ENCODE results near the gene OSBPL3. TPM values are rescaled to one million over a fixed set of nuclear protein-coding genes. Genes with fewer than 3 reads are reported as not detected.

Gene OSBPL3
- polyA plus RNA-seq, 1 donor (not counting 4 experiments of a cell fraction or from before 2014, with no cell fraction given): 34.0 TPM

DNA sequence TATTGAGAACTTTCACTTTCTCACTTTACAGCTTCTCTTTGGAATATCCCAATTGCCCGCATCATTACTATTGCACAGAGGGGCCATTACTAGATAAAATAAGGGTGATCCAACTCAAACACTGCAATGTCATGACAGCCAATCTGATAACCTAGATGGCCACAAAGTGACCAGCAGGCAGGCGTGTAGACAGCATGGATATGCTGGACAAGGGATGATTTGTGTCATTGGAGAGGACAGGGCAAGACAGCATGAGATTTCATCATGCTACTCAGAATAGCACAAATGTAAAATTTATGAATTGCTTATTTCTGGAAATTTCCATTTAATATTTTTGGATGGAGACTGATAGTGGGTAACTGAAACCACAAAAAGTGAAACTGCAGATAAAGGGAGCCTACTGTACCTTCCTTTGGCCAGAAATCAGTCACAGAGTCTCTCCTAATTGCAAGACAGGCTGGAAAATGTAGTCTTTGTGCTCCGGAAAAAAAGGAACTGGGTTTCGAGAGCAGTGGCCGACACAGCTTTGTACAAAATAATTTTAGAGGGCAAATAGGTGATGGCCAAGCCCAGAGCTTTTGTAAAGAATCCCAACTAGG is 216.6 kb downstream of the OSBPL3 start:
- no peaks in the 10 kb centered on the region for H3K27me3 ChIP-seq (ENCODE audit: control insufficient read depth, extremely low read depth, insufficient read depth, low read length)
- no peak overlapping the region for H3K4me2 ChIP-seq (ENCODE audit: control insufficient read depth, extremely low read depth, insufficient read depth, low read depth, low read length)
- DNase-seq (ENCODE audit: low read depth, low spot score) (no peak), FAIRE-seq (no peak)
- H3K36me3 ChIP-seq (ENCODE audit: control insufficient read depth in 2 of 2, extremely low read depth in 1 of 2, insufficient read depth in 2 of 2, low read length in 2 of 2): no peaks in the 10 kb centered on the region
- no peaks in the 10 kb centered on the region for H3K9me1 ChIP-seq (ENCODE audit: control insufficient read depth, extremely low read depth, insufficient read depth, low read length)
- H3K9me3 ChIP-seq (ENCODE audit: control insufficient read depth, low read depth, low read length): no peaks in the 10 kb centered on the region
- no peak overlapping the region for H2AFZ ChIP-seq (ENCODE audit: control insufficient read depth, low read length)
- no peak overlapping the region for H3K9ac ChIP-seq (ENCODE audit: control insufficient read depth, extremely low read depth, insufficient read depth, low read length)
- no peaks in the 10 kb centered on the region for H4K20me1 ChIP-seq (ENCODE audit: control insufficient read depth, extremely low read depth, insufficient read depth, low read length)
- dilution Hi-C loops (cut with MboI; ENCODE audit: extremely low pct_ligation_motif_present, low sequenced_read_pairs): no loop called here
- no peak overlapping the region for H3K4me3 ChIP-seq (ENCODE audit: control insufficient read depth in 2 of 3, extremely low read depth in 1 of 3, insufficient read depth in 2 of 3, low read depth in 1 of 3, low read length in 3 of 3)
- no peaks in the 10 kb centered on the region for H3K4me1 ChIP-seq (ENCODE audit: control insufficient read depth, extremely low read depth, insufficient read depth, low read length)
- no peak overlapping the region for H3K27ac ChIP-seq (ENCODE audit: control insufficient read depth, insufficient read depth, low read length)
- H3K79me2 ChIP-seq (ENCODE audit: control insufficient read depth, insufficient read depth, low read length): no peaks in the 10 kb centered on the region
- no peak for TF ChIP-seq EZH2 (IDR thresholded peaks at IDR 0.05; ENCODE audit: low read length)
- TF ChIP-seq, protein P1, sequence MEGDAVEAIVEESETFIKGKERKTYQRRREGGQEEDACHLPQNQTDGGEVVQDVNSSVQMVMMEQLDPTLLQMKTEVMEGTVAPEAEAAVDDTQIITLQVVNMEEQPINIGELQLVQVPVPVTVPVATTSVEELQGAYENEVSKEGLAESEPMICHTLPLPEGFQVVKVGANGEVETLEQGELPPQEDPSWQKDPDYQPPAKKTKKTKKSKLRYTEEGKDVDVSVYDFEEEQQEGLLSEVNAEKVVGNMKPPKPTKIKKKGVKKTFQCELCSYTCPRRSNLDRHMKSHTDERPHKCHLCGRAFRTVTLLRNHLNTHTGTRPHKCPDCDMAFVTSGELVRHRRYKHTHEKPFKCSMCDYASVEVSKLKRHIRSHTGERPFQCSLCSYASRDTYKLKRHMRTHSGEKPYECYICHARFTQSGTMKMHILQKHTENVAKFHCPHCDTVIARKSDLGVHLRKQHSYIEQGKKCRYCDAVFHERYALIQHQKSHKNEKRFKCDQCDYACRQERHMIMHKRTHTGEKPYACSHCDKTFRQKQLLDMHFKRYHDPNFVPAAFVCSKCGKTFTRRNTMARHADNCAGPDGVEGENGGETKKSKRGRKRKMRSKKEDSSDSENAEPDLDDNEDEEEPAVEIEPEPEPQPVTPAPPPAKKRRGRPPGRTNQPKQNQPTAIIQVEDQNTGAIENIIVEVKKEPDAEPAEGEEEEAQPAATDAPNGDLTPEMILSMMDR (optimal IDR thresholded peaks at IDR 0.05 in 1 of 3, IDR thresholded peaks at IDR 0.05 in 1 of 3, conservative IDR thresholded peaks at IDR 0.05 in 1 of 3; ENCODE audit: extremely low read depth in 1 of 3, insufficient read depth in 2 of 3, low read length in 3 of 3): no peak

DNA sequence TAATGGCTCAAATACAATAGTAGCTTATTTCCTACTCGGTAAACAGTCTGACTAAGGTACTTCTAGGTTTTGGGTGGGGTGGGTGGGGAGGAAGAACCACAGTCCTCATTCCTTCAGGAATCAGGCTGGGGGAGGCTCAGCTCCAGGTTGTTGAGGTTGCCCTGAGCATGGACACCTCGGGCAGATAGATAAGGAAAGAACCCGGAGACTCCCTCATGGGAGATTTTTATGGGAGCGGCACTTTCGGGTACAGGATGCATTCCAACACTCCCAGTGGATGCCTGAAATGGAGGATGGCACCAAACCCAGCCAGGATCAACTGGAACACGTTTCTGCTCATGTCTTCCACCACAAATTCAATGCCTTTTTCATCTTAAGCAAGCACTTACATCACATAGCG is 217.2 kb downstream of the OSBPL3 start:
- Histone ChIP-seq H3K4me3 (ENCODE audit: control insufficient read depth in 2 of 3, extremely low read depth in 1 of 3, insufficient read depth in 2 of 3, low read depth in 1 of 3, low read length in 3 of 3) (no peak overlapping the region), H3K27ac (ENCODE audit: control insufficient read depth, insufficient read depth, low read length) (no peak overlapping the region), H3K9me3 (ENCODE audit: control insufficient read depth, low read depth, low read length) (no peaks in the 10 kb centered on the region), H3K4me1 (ENCODE audit: control insufficient read depth, extremely low read depth, insufficient read depth, low read length) (no peaks in the 10 kb centered on the region), H3K27me3 (ENCODE audit: control insufficient read depth, extremely low read depth, insufficient read depth, low read length) (no peaks in the 10 kb centered on the region), H3K4me2 (ENCODE audit: control insufficient read depth, extremely low read depth, insufficient read depth, low read depth, low read length) (peak overlapping the region; percentile 18), H3K79me2 (ENCODE audit: control insufficient read depth, insufficient read depth, low read length) (no peaks in the 10 kb centered on the region), H4K20me1 (ENCODE audit: control insufficient read depth, extremely low read depth, insufficient read depth, low read length) (no peaks in the 10 kb centered on the region), H3K9ac (ENCODE audit: control insufficient read depth, extremely low read depth, insufficient read depth, low read length) (no peak overlapping the region), H3K36me3 (ENCODE audit: control insufficient read depth in 2 of 2, extremely low read depth in 1 of 2, insufficient read depth in 2 of 2, low read length in 2 of 2) (no peaks in the 10 kb centered on the region), H2AFZ (ENCODE audit: control insufficient read depth, low read length) (no peak overlapping the region), H3K9me1 (ENCODE audit: control insufficient read depth, extremely low read depth, insufficient read depth, low read length) (no peaks in the 10 kb centered on the region)
- FAIRE-seq (no peak), DNase-seq (ENCODE audit: low read depth, low spot score) (no peak)
- TF ChIP-seq EZH2 (IDR thresholded peaks at IDR 0.05; ENCODE audit: low read length): no peak
- TF ChIP-seq, protein P1 (optimal IDR thresholded peaks at IDR 0.05 in 1 of 3, IDR thresholded peaks at IDR 0.05 in 1 of 3, conservative IDR thresholded peaks at IDR 0.05 in 1 of 3; ENCODE audit: extremely low read depth in 1 of 3, insufficient read depth in 2 of 3, low read length in 3 of 3): no peak
- dilution Hi-C loops (cut with MboI; ENCODE audit: extremely low pct_ligation_motif_present, low sequenced_read_pairs): no loop called here
